HEK293 (cell line): ENCODE measurements around the gene TMEM203.

ENCODE experiments used
- CTCF ChIP-seq: fragments of 450-650 bp; formaldehyde crosslinking; IDR thresholded peaks from 2 replicates; pipeline ENCODE4 v1.5.1; 2016; ENCODE audit warnings: missing biosample characterization, missing genetic modification characterization
- ZBTB20 ChIP-seq: fragments of 450-650 bp; formaldehyde crosslinking; IDR thresholded peaks from 2 replicates; pipeline ENCODE4 v1.5.1; 2016; ENCODE audit warnings: missing biosample characterization, missing genetic modification characterization
- ZBTB7A ChIP-seq: fragments of 450-650 bp; formaldehyde crosslinking; IDR thresholded peaks from 2 replicates; pipeline ENCODE4 v1.5.1; 2016; ENCODE audit warnings: low read depth, missing biosample characterization, missing genetic modification characterization
- ZNF513 ChIP-seq: fragments of 450-650 bp; IDR thresholded peaks from 2 replicates; pipeline ENCODE4 v1.5.1; 2018; ENCODE audit warnings: missing biosample characterization, missing genetic modification characterization
- ZNF645 ChIP-seq: fragments of 450-650 bp; formaldehyde crosslinking; IDR thresholded peaks from 2 replicates; pipeline ENCODE4; 2016; ENCODE audit warnings: missing biosample characterization, missing genetic modification characterization

GRCh38 chr9:137252555-137253506 is 47.4 kb upstream of the TMEM203 start:
- TF ChIP-seq CTCF (no peak), ZBTB20 (no peak), ZBTB7A (no peak), ZNF645 (tag by site-specific recombination) (no peak), ZNF513 (tag by site-specific recombination) (no peak)
